WTC11 (cell line): ENCODE measurements around the gene POGLUT2. TPM values are rescaled to one million over a fixed set of nuclear protein-coding genes. Genes with fewer than 3 reads are reported as not detected.

Experiments
- ATAC-seq: fragments of 200-7000 bp; cut with Tn5 transposase; 2 replicates; pipeline ENCODE4 v1.10.0; 2021; ENCODE audit warnings: mild to moderate bottlenecking, moderate library complexity
- CTCF ChIA-PET: fragments of 300-600 bp; sonication (Branson Sonifier 250); formaldehyde crosslinking; loops from one replicate; lab custom pipeline; 2021; ENCODE audit warnings: antibody characterized with exemption; lab: Charles Lee
- POLR2A ChIA-PET: fragments of 350-600 bp; sonication (Branson Sonifier 250); formaldehyde crosslinking; loops from one replicate; lab custom pipeline; 2021; ENCODE audit warnings: antibody characterized with exemption; lab: Charles Lee
- DNase-seq: peaks from one replicate; pipeline ENCODE4 v3.0.0; 2021; ENCODE audit warnings: low spot score
- H3K27ac Mint-ChIP-seq: 2 replicates; pipeline ENCODE4 v1.8.0; 2021; ENCODE audit warnings: mixed read lengths
- H3K27me3 Mint-ChIP-seq: 2 replicates; pipeline ENCODE4 v1.8.0; 2021; ENCODE audit warnings: low read depth, mild to moderate bottlenecking, moderate library complexity, mixed read lengths
- H3K36me3 Mint-ChIP-seq: 2 replicates; pipeline ENCODE4 v1.8.0; 2021; ENCODE audit warnings: mixed read lengths
- H3K4me1 Mint-ChIP-seq: 2 replicates; pipeline ENCODE4 v1.8.0; 2022; ENCODE audit warnings: mixed read lengths
- H3K4me3 Mint-ChIP-seq: 2 replicates; pipeline ENCODE4 v1.8.0; 2021; ENCODE audit warnings: mild to moderate bottlenecking, moderate library complexity, mixed read lengths
- H3K9me3 Mint-ChIP-seq: 2 replicates; pipeline ENCODE4 v1.8.0; 2021; ENCODE audit warnings: mixed read lengths
- CBFB ChIP-seq: sonication (generic); formaldehyde crosslinking; IDR thresholded peaks from 2 replicates; pipeline ENCODE4 v1.8.1; 2022; ENCODE audit warnings: mild to moderate bottlenecking, low read depth, missing genetic modification reagents
- CREB1 ChIP-seq: sonication (generic); formaldehyde crosslinking; IDR thresholded peaks from 2 replicates; pipeline ENCODE4 v1.8.0; 2023; ENCODE audit warnings: mild to moderate bottlenecking, missing genetic modification reagents
- EMX1 ChIP-seq: fragments of 250-450 bp; sonication (Bioruptor Pico); IDR thresholded peaks from 2 replicates; pipeline ENCODE4 v1.8.0; 2021; ENCODE audit warnings: mild to moderate bottlenecking
- FOXJ3 ChIP-seq: sonication (generic); formaldehyde crosslinking; IDR thresholded peaks from 2 replicates; pipeline ENCODE4 v1.9.0; 2021; ENCODE audit warnings: missing genetic modification reagents, mild to moderate bottlenecking, borderline replicate concordance
- FOXP1 ChIP-seq: sonication (generic); formaldehyde crosslinking; IDR thresholded peaks from 2 replicates; pipeline ENCODE4 v1.8.0; 2022; ENCODE audit warnings: missing genetic modification reagents, mild to moderate bottlenecking, moderate library complexity, borderline replicate concordance
- HMGA2 ChIP-seq: fragments of 250-450 bp; sonication (Bioruptor Pico); IDR thresholded peaks from 2 replicates; pipeline ENCODE4 v1.4.0; 2021; ENCODE audit warnings: mild to moderate bottlenecking, moderate library complexity
- KAT7 ChIP-seq: sonication (generic); formaldehyde crosslinking; IDR thresholded peaks from 2 replicates; pipeline ENCODE4 v1.8.1; 2023; ENCODE audit warnings: missing genetic modification reagents, mild to moderate bottlenecking, borderline replicate concordance
- PRRX2 ChIP-seq: fragments of 250-450 bp; sonication (Bioruptor Pico); IDR thresholded peaks from 2 replicates; pipeline ENCODE4 v1.8.0; 2021; ENCODE audit warnings: mild to moderate bottlenecking
- RORB ChIP-seq: fragments of 250-450 bp; sonication (Bioruptor Pico); IDR thresholded peaks from 2 replicates; pipeline ENCODE4 v1.9.0; 2021; ENCODE audit warnings: mild to moderate bottlenecking
- SMAD3 ChIP-seq: sonication (generic); formaldehyde crosslinking; IDR thresholded peaks from 2 replicates; pipeline ENCODE4 v1.8.0; 2022; ENCODE audit warnings: missing genetic modification reagents, mild to moderate bottlenecking, borderline replicate concordance
- SMAD4 ChIP-seq: sonication (generic); formaldehyde crosslinking; IDR thresholded peaks from 2 replicates; pipeline ENCODE4 v1.8.0; 2022; ENCODE audit warnings: mild to moderate bottlenecking, missing genetic modification reagents
- SOX15 ChIP-seq: fragments of 250-450 bp; sonication (Bioruptor Pico); IDR thresholded peaks from 2 replicates; pipeline ENCODE4 v1.9.0; 2021; ENCODE audit warnings: mild to moderate bottlenecking
- SP1 ChIP-seq: sonication (generic); formaldehyde crosslinking; conservative IDR thresholded peaks from 2 replicates; pipeline ENCODE4 v1.8.1; 2022; ENCODE audit warnings: missing genetic modification reagents
- TEAD1 ChIP-seq: sonication (generic); formaldehyde crosslinking; IDR thresholded peaks from 2 replicates; pipeline ENCODE4 v1.8.0; 2022; ENCODE audit warnings: mild to moderate bottlenecking, missing genetic modification reagents
- ZNF219 ChIP-seq: sonication (generic); formaldehyde crosslinking; IDR thresholded peaks from 2 replicates; pipeline ENCODE4 v1.8.0; 2023; ENCODE audit warnings: missing genetic modification reagents, mild to moderate bottlenecking, borderline replicate concordance
- ZNF317 ChIP-seq: sonication (generic); formaldehyde crosslinking; IDR thresholded peaks from 2 replicates; pipeline ENCODE4 v1.8.1; 2023; ENCODE audit warnings: low read depth, mild to moderate bottlenecking, moderate library complexity, missing genetic modification reagents, borderline replicate concordance
- ZNF671 ChIP-seq: fragments of 250-450 bp; sonication (Bioruptor Pico); IDR thresholded peaks from 2 replicates; pipeline ENCODE4 v1.8.0; 2021; ENCODE audit warnings: mild to moderate bottlenecking
- total RNA-seq: library from RNA; stranded (reverse); gene quantifications from 3 replicates; pipeline ENCODE4 v1.2.3, GENCODE V29; 2021
- TF ChIP-seq, protein P1 (sequence below): fragments of 250-450 bp; sonication (Bioruptor Pico); IDR thresholded peaks from 2 replicates; pipeline ENCODE4 v1.9.0; 2021; ENCODE audit warnings: moderate library complexity, mild to moderate bottlenecking, inconsistent platforms, borderline replicate concordance
- TF ChIP-seq, protein P2 (sequence below): sonication (generic); formaldehyde crosslinking; IDR thresholded peaks from 2 replicates; pipeline ENCODE4 v1.8.0; 2023; ENCODE audit warnings: missing genetic modification reagents
- TF ChIP-seq, protein P3 (sequence below): sonication (generic); formaldehyde crosslinking; IDR thresholded peaks from 2 replicates; pipeline ENCODE4 v1.8.1; 2023; ENCODE audit warnings: mild to moderate bottlenecking, missing genetic modification reagents
- TF ChIP-seq, protein P4 (sequence below): sonication (generic); formaldehyde crosslinking; conservative IDR thresholded peaks from 2 replicates; pipeline ENCODE4 v1.8.1; 2022; ENCODE audit warnings: mild to moderate bottlenecking, missing genetic modification reagents
- TF ChIP-seq, protein P5 (sequence below): sonication (generic); formaldehyde crosslinking; IDR thresholded peaks from 2 replicates; pipeline ENCODE4 v1.8.1; 2023; ENCODE audit warnings: mild to moderate bottlenecking, missing genetic modification reagents, moderate library complexity
- TF ChIP-seq, protein P6 (sequence below): sonication (generic); formaldehyde crosslinking; conservative IDR thresholded peaks from 2 replicates; pipeline ENCODE4 v1.8.1; 2023; ENCODE audit warnings: mild to moderate bottlenecking, low read depth, missing genetic modification reagents, moderate library complexity
- TF ChIP-seq, protein P7 (sequence below): sonication (generic); formaldehyde crosslinking; IDR thresholded peaks from 2 replicates; pipeline ENCODE4 v1.8.0; 2022; ENCODE audit warnings: mild to moderate bottlenecking, missing genetic modification reagents

POGLUT2 gene
- total RNA-seq, 1 experiment from 2014 or later: 17.2 TPM

DNA sequence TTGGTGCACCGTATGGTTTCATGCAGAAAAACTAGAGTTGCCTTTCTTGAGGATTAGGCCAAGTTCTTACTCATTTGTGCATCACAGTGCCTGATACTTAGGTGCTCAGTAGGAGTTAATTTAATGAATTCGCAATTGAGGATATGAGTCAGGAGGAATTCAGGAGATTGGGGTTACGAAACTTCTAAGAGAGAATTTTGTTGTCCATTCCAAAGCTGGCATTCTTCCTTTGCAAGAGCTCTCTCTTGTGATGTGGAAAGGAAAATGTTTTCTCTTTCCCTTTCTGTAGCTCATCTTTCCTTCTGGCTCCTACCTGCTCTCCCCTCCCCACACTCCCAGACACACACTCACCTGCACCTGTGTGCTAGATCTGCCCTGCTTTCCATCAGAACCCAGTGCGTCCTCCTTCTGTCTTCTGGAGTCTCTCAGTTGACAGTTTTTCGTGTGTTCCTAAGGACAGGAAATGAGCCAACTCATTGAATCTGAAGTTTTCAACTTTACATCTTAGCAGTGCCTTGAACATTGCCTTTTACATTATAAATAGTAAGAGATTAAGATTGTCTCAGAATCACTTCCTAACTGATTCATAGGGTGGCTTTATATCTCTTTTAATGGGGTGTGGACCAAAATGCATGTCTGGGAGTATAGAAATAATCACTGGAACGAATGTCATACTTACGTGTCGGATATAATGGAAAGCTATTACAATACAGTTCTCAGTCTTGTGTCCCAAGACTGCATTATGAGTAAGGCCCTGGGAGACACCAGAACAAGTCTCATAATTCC is 27.3 kb upstream of the POGLUT2 start (continued):
- TF ChIP-seq, protein P1, sequence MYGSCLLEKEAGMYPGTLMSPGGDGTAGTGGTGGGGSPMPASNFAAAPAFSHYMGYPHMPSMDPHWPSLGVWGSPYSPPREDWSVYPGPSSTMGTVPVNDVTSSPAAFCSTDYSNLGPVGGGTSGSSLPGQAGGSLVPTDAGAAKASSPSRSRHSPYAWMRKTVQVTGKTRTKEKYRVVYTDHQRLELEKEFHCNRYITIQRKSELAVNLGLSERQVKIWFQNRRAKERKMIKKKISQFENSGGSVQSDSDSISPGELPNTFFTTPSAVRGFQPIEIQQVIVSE (CRISPR knock-in tag): no peak
- TF ChIP-seq, protein P2, sequence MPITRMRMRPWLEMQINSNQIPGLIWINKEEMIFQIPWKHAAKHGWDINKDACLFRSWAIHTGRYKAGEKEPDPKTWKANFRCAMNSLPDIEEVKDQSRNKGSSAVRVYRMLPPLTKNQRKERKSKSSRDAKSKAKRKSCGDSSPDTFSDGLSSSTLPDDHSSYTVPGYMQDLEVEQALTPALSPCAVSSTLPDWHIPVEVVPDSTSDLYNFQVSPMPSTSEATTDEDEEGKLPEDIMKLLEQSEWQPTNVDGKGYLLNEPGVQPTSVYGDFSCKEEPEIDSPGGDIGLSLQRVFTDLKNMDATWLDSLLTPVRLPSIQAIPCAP (CRISPR knock-in tag): no peak
- TF ChIP-seq EMX1 (CRISPR knock-in tag) (no peak), ZNF219 (no peak), FOXP1 (CRISPR knock-in tag) (no peak)
- TF ChIP-seq, protein P3, sequence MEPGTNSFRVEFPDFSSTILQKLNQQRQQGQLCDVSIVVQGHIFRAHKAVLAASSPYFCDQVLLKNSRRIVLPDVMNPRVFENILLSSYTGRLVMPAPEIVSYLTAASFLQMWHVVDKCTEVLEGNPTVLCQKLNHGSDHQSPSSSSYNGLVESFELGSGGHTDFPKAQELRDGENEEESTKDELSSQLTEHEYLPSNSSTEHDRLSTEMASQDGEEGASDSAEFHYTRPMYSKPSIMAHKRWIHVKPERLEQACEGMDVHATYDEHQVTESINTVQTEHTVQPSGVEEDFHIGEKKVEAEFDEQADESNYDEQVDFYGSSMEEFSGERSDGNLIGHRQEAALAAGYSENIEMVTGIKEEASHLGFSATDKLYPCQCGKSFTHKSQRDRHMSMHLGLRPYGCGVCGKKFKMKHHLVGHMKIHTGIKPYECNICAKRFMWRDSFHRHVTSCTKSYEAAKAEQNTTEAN (CRISPR knock-in tag): no peak

DNA sequence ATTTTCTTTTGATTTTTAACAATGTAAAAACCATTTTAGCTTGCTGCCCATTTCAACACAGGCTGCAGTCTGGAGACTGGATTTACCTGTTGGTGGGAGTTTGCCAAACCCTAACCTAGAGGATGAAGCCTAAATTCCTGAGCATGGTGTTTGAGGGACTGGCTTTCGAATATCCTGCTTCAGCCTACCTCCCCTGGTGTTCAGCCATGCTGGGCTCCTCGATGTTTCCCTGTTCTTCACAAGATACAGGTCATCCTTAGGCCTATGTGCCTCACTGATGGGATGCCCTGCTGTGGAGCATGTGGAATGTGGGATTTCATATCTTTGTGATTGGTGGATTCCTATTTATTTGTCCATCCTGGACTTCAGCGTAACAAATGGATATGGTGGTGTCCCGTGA is 26.6 kb upstream of the POGLUT2 start:
- TF ChIP-seq RORB (CRISPR knock-in tag): no peak
- no peak for TF ChIP-seq ZNF671 (CRISPR knock-in tag)
- TF ChIP-seq, protein P1 (CRISPR knock-in tag): no peak
- TF ChIP-seq TEAD1: no peak
- TF ChIP-seq SMAD4 (CRISPR knock-in tag): no peak
- TF ChIP-seq SMAD3 (CRISPR knock-in tag): no peak
- no peak for TF ChIP-seq CBFB (CRISPR knock-in tag)
- TF ChIP-seq ZNF317 (CRISPR knock-in tag): no peak
- TF ChIP-seq, protein P4, sequence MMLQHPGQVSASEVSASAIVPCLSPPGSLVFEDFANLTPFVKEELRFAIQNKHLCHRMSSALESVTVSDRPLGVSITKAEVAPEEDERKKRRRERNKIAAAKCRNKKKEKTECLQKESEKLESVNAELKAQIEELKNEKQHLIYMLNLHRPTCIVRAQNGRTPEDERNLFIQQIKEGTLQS (CRISPR knock-in tag): no peak
- TF ChIP-seq, protein P5, sequence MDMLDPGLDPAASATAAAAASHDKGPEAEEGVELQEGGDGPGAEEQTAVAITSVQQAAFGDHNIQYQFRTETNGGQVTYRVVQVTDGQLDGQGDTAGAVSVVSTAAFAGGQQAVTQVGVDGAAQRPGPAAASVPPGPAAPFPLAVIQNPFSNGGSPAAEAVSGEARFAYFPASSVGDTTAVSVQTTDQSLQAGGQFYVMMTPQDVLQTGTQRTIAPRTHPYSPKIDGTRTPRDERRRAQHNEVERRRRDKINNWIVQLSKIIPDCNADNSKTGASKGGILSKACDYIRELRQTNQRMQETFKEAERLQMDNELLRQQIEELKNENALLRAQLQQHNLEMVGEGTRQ (CRISPR knock-in tag): no peak
- no peak for TF ChIP-seq KAT7 (CRISPR knock-in tag)
- CTCF ChIA-PET: interaction anchor here (0.7 kb wide), 1 partner anchor 25 kb away, joined by 3 read pairs; no protein-coding TSS in a partner anchor
- no peaks in the 10 kb centered on the region for H3K27me3 Mint-ChIP-seq
- peaks cover 11% of the 10 kb centered on the region for H3K4me1 Mint-ChIP-seq
- H3K36me3 Mint-ChIP-seq: peaks cover 15% of the 10 kb centered on the region
- no peak overlapping the region for H3K4me3 Mint-ChIP-seq
- DNase-seq (no peak), ATAC-seq (peak; percentile 83)
- POLR2A ChIA-PET: interaction anchor here (1.0 kb wide), 1 partner anchor 233 kb away, joined by 3 read pairs; no protein-coding TSS in a partner anchor
- H3K27ac Mint-ChIP-seq: peak overlapping the region; percentile 77
- no peaks in the 10 kb centered on the region for H3K9me3 Mint-ChIP-seq

DNA sequence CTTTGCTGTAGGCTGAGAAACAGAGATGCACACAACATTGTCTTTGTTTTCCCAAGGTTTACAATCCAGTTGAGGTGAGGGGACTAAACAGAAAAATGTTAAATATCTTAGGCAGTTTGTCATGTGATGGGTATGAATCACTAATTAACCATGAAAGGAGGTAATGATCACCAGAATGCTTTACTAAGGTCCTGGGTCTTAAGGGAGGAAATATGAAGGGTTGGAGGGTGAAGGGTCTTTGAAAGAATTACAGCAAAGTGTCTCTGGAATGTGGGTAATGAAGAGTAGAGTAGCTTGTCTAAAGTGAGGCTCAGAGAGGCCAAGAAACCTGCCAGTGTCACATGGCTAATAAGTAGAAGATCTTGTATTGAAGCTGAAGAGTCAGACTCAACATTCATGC is 19.1 kb upstream of the POGLUT2 start:
- ChIA-PET POLR2A (no interaction called here), CTCF (no interaction called here)
- DNase-seq (no peak), ATAC-seq (no peak)
- Mint-ChIP-seq H3K27ac (no peak overlapping the region), H3K4me1 (no peaks in the 10 kb centered on the region), H3K4me3 (no peak overlapping the region), H3K36me3 (peaks cover 11% of the 10 kb centered on the region), H3K9me3 (no peaks in the 10 kb centered on the region), H3K27me3 (no peaks in the 10 kb centered on the region)
- no peak for TF ChIP-seq HMGA2 (CRISPR knock-in tag)
- TF ChIP-seq SP1 (CRISPR knock-in tag): no peak
- TF ChIP-seq PRRX2 (CRISPR knock-in tag): no peak
- no peak for TF ChIP-seq FOXJ3
- no peak for TF ChIP-seq CREB1 (CRISPR knock-in tag)
- TF ChIP-seq ZNF671 (CRISPR knock-in tag): no peak
- no peak for TF ChIP-seq FOXP1 (CRISPR knock-in tag)
- TF ChIP-seq SOX15 (CRISPR knock-in tag): no peak
- TF ChIP-seq, protein P6, sequence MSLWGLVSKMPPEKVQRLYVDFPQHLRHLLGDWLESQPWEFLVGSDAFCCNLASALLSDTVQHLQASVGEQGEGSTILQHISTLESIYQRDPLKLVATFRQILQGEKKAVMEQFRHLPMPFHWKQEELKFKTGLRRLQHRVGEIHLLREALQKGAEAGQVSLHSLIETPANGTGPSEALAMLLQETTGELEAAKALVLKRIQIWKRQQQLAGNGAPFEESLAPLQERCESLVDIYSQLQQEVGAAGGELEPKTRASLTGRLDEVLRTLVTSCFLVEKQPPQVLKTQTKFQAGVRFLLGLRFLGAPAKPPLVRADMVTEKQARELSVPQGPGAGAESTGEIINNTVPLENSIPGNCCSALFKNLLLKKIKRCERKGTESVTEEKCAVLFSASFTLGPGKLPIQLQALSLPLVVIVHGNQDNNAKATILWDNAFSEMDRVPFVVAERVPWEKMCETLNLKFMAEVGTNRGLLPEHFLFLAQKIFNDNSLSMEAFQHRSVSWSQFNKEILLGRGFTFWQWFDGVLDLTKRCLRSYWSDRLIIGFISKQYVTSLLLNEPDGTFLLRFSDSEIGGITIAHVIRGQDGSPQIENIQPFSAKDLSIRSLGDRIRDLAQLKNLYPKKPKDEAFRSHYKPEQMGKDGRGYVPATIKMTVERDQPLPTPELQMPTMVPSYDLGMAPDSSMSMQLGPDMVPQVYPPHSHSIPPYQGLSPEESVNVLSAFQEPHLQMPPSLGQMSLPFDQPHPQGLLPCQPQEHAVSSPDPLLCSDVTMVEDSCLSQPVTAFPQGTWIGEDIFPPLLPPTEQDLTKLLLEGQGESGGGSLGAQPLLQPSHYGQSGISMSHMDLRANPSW: no peak
- no peak for TF ChIP-seq TEAD1
- TF ChIP-seq, protein P7, sequence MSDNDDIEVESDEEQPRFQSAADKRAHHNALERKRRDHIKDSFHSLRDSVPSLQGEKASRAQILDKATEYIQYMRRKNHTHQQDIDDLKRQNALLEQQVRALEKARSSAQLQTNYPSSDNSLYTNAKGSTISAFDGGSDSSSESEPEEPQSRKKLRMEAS: no peak
